NCI-H1694 (cell line): ENCODE measurements around the gene TSPYL2.

Experiments used
- DNase-seq: peaks from one replicate; lab custom pipeline; 2025; lab: John Stamatoyannopoulos, UW

TSPYL2 gene

DNA sequence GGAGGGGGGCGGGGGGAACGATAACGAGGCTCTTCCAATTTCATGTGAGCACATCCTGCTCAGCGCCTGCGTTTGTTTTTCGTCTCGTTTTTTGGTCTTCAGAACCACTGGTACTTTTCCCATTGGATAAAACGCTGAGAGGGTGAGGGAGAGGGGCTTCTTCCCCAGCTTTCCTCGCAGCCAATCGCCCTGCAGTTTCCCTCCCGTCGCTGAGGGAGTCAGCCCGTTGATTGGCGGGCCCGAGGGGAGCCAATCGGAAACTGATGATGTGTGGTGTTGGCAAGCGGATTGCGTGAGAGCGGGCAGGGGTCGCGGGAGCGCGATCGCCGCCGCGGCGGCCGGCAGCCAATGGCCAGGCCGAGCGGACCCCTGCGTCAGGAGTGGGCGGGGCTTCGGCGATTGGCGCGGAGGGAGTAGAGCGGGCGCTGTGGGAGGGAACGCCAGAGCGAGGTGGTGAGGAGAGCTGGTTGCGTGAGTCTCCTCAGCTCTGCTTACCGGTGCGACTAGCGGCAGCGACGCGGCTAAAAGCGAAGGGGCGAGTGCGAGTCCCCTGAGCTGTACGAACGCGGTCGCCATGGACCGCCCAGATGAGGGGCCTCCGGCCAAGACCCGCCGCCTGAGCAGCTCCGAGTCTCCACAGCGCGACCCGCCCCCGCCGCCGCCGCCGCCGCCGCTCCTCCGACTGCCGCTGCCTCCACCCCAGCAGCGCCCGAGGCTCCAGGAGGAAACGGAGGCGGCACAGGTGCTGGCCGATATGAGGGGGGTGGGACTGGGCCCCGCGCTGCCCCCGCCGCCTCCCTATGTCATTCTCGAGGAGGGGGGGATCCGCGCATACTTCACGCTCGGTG, at the start of gene TSPYL2:
TSS of gene TSPYL2 (plus strand) at position 443 of the 848 bp plus-strand sequence. CDS start at position 575, 132 bp downstream.
- peak; percentile 94 for DNase-seq

DNA sequence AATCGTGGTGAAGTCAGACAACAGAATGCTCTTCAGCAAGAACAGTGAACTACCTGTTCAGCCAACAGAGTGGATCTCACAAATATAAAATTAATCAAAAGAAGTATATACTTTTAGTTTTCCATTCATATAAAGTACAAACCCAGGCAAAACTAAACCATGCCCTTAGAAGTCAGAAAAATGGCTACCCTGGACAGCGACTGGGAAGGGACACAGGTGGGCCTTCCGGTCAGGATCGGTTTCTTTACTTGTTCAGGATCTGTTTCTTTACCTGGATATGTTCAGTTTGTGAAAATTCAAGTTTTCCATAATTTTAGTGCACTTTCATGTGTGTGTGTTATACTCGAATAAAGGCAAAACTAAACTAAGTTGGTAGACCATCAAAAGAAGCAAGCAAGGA, 46.0 kb upstream of the TSPYL2 start:
- DNase-seq: no peak

DNA sequence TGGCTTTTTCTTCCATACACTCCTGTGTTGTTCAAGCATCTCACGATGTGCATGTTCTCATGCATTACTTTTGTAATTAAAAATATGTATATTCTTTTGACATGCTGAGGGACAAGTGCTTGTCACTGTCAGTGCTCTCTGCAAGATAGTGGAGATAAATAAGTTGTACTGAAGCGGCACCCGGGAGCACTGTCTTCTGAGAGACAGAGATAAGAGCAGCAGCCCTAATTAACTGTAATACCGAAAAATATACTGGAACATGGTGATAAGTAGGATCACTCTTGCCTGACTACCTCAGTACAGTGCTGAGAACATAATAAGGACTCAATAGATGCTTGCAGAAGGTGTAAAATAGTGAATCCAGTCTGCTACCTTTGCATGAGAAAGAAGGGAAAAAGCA, 42.9 kb upstream of the TSPYL2 start:
- no peak for DNase-seq

DNA sequence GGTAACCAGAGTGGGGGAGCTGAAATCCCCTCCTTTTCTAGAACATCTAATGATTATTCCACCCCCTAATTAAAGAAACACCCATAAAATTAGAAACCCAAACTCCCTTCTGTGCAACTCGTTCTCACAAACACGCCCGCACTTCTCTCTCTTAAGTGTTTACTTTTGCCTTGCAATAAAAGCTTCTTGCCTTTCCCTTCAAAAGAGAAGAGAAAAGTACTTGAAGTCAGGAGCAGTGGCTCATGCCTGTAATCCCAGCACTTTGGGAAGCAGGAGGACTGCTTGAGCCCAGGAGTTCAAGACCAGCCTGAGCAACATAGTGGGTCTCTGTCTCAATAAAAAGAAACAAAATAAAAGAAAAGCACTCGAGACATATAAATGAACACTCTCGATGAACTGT, 37.2 kb upstream of the TSPYL2 start:
- DNase-seq: no peak

DNA sequence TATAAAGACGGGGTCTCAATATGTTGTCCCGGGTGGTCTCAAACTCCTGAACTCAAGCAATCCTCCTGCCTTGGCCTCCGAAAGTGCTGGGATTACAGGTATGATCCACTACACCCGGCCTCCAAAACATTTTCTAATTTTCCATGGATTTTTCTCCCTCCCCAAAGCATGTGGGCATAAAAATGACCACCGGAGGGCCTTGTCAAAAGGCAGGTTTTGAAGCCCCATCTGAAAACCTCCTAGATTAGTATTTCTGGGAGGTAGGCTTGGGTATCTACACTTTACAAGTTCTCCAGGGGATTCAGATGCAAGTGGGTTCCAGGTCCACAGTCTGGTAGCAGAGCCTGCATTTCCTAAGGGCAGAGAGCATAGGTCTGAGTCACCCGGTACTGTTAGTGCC, 34.9 kb upstream of the TSPYL2 start:
- DNase-seq: peak; percentile 4

DNA sequence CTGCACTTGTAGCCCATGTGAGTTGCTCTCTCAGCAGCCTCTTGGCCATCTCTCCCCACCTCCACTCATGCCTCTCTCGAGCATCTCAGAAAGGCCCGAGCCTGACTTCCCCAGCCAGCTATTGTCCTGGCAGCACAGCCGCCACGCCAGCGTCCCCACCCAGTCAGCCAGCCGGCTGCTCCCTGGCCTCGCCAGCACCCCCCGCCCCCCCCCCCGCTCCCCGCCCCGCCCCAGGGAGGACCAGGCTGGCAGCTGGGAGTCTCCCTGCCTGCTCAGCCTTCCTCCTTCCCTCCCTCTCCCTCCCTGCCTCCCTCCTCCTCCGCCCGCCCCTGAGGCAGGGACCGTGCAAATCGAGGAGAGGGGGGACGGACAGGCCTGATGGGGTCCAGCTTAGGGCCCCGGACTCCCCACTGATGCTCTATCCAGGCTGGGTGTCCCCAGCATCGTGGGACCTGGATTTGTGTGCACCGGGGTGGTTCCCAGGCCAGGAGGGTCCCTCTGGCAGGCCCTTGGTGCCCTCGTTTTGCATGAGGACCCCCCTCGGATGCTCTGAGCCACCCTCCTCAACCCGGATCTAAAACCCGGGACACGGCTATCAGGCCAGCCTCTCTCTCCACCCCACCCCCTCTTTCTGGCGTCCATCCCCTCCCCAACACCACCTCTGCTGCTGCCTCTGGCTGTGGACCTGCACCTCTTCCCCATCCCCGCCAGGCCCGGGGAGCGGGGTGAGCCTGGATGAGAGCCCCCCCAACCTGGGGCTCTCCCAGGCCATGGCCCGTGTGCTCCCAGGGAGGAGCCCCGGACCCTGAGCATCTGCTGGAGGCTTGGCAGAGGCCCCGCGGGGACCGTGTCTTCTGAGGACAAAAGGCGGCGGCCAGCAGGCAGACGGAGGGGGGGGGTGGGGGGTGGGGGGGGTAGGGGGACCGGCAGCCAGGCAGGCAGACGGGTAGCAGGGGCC, 33.7 kb upstream of the TSPYL2 start, which contains the start of gene GPR173:
TSS of gene GPR173 (plus strand) at position 621 of the 958 bp plus-strand sequence. CDS start 27,833 bp downstream, outside the sequence.
- peak; percentile 37 for DNase-seq

DNA sequence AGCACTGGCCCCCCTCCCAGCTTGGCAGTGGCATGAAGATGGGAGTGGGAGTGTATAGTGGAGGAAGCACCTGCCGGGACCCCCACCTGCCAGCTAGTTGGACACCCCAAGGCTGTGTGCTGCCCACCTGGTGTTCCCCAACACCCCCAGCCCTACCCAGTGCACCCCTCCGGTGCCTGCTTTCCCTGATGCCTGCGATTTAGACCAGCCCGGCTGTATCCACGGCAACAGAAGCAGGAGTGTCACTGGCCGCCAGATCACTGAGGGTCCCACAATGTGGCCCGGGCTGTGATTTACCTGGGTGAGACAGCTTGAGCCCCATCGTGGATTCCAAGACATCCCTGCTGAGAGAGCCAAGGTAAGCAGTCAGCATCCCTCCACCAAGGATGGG, 33.0 kb upstream of the TSPYL2 start:
- DNase-seq: no peak

DNA sequence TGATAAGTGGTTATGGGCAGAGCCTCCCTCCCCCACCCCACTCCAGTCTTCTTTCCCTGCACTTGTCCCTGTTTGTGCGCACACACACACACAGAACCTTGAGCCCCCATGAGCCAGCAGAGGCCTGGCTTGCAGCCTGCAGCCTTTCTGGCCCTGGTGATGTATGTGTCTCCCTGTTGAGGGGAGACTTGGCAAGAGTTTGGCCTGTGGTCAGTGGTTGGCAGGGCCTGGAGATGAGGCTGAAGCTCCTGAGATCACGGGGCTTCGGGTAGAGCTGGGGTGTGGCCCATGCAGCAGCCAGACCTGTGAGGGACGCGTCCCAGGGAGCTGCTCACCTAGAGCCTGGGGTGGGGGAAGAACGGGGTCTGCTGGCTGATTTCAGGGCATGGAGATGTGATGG, 31.3 kb upstream of the TSPYL2 start:
- no peak for DNase-seq

DNA sequence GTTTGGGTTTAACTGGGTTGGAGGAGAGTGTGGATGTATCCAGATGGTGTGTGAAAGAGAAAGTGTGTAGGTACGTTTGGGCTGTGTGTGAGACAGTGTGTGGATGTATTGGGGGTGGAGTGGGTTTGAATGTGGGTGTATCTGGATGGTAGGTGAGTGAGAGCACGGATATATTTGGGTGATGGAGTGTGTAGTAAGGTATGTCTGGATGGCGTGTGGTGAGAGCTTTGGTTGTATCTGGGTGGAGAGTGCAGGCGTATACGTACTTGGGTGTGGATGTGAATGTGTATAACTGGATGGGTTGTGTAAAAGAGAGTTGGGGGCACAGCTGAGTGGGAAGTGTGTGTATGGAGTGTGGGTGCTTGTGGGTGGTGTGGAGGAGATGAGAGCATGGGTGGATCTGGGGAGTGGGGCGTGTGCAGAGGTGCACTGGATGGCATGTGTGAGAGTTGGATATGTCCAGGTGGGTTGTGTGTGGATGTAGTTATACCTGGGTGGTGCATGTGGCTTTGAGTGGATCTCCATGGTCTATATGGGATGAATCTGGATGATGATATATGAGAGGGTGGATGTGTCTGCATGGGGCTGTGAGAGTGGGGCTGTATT, 26.8 kb upstream of the TSPYL2 start:
- DNase-seq: no peak

DNA sequence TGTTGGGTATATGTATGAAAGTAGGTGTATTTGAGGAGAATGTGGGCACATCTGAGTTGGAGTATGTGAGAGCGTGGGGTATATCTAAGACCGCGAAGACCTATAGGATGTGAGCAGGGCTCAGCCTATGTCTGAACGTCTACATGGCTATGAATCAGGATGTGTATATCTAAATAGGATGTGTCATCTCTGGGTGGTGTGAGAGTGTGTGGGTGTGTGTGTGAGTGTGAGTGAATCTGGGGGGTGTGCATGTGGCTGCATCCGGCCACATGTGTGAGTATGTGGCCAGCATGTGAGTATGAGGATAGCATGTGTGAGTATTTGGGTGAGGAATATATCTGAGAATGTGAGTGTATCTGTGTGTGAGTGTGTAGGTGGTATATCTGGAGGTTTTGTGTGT, 25.9 kb upstream of the TSPYL2 start:
- DNase-seq: no peak

DNA sequence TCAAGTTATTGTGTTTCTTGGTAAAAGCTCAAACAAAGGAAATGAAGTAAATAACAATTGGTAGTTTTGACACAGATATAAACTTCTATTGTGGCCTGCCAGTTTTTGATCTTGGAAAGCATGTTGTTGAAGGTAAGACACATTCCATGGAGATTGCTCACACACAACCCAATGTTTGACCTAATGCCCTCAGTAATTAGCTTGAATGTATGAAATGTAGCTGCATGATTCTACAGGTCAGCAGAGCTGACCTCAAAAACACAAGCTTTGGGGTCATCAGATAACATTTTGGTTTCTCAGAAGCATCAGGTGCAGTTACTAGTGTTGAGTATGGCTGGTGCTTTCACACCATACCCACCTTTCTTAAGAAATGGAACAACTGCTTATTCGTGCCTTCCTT, 17.1 kb upstream of the TSPYL2 start:
- no peak for DNase-seq

DNA sequence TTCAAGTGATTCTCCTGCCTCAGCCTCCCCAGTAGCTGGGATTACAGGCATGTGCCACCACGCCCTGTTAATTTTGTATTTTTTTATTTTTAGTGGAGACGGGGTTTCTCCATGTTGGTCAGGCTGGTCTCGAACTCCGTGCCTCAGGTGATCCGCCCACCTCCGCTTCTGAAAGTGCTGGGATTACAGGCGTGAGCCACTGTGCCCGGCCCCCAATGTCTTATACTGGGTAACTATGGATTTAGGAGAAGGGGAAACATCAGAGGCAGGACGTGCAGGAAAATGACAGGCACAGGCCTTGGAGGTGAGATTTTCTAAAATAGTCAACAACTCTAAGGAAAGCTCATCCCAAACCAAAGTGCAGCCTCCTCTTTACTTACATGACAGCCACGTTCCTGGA, 11.1 kb upstream of the TSPYL2 start:
- no peak for DNase-seq

DNA sequence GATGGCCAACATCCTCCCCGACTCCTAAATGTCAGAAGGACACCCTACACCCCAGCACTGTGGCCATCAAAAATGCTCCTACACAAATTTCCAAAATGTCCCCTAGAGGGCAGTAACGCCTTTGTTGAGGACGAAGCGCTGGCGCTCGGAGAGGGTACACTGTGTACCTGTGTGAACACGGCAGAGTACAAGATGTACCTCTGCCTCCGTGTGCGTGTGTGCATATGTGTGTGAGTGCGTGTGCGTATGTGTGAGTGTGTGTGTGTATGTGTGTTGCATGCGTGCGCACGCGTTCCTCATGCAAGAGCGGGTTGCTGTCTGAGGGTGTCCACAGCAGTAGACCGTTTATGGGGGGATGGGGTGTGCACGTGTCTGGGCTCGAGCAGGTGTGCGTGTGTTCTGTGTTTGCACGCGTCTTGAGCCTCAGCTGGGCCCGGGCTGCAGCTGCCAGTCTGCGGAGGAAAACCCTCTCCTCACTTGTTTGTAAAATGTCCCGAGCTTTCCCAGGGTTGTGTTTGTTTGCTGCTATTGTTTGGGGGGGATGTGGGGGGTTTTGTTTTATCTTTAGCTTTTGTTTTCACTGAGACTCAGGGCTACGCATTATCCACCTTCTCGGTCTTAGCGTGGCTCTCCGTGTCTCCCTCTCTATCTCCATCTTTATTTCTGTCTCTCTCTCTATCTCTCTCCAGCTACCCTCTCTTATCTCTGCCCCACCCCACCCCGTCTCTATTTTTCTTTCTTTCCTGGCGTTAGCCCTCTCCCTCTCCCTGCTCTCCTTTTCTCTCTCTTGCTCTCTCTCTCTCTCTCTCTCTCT, 10.4 kb upstream of the TSPYL2 start:
- DNase-seq: peak; percentile 73

DNA sequence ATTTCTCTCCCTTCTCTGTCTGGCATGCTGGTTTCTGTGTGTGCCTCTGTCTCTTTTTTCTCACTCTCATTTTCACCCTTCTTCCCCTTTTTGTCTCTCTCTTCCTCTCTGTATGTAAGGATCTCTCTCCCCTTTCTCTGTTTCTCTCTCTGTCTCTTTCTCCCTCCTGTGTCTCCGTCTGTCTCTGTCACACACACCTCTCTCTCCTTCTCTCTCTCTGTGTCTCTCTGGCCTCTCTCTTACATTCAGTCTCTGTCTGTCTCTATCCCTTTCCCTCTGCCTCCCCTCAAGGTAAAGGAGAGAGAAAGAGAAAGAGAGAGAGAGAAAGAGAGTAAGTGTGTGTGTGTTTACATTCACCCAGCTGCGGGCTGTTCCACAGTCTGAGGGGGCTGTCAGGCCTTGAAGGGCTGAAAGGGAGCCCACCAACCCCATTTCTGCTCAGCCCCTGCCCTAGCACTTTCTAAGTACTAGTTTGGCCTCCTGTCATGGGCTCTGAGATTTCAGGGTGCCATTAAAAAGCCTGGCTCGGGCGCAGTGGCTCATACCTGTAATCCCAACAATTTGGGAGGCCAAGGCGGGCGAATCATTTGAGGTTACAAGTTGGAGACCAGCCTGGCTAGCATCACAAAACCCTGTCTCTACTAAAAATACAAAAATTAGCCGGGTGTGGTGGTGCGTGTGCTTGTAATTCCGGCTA, 9.6 kb upstream of the TSPYL2 start:
- DNase-seq: no peak

DNA sequence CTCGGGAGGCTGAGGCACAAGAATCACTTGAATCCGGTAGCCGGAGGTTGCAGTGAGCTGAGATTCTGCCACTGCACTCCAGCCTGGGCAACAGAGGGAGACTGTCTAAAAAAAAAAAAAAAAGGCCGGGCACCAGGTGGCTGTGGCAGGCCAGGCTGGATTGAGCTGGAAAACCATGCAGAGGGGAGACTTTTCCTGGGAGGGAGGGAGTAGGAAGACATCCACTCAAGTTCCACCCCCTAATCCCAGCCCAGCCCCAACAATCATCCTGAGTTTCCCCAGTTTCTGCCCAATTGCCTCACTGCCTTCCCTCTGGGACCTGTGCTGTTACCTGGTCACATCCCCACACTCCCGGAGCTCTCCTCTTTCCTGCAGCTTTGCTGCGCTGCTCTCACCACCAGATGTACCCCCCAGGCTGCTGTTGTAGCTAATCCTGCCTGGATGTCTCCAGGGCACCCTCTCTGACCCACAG, 9.0 kb upstream of the TSPYL2 start:
- peak; percentile 27 for DNase-seq

DNA sequence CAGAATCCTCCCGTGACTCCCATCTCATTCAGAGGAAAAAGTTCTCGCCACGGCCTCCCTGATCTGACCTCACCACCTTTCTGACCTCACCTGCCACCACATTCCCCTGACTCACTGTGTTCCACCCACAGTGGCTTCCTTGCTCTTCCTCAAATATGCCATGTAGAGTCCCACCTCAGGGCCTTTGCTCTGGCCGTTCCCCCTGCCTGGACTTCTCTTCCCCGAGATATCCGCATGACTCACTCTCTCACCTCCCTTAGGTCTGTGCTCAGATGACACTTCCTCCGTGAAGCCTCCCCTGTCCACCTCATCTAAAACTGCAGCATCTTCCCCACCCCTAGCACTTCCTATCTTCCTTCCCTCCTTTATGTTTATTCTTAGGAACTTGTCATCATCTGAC, 7.2 kb upstream of the TSPYL2 start:
- DNase-seq: no peak

DNA sequence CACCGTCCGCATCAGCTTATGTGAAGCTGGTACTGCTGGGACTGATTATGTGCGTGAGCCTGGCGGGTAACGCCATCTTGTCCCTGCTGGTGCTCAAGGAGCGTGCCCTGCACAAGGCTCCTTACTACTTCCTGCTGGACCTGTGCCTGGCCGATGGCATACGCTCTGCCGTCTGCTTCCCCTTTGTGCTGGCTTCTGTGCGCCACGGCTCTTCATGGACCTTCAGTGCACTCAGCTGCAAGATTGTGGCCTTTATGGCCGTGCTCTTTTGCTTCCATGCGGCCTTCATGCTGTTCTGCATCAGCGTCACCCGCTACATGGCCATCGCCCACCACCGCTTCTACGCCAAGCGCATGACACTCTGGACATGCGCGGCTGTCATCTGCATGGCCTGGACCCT, 5.5 kb upstream of the TSPYL2 start:
- no peak for DNase-seq

DNA sequence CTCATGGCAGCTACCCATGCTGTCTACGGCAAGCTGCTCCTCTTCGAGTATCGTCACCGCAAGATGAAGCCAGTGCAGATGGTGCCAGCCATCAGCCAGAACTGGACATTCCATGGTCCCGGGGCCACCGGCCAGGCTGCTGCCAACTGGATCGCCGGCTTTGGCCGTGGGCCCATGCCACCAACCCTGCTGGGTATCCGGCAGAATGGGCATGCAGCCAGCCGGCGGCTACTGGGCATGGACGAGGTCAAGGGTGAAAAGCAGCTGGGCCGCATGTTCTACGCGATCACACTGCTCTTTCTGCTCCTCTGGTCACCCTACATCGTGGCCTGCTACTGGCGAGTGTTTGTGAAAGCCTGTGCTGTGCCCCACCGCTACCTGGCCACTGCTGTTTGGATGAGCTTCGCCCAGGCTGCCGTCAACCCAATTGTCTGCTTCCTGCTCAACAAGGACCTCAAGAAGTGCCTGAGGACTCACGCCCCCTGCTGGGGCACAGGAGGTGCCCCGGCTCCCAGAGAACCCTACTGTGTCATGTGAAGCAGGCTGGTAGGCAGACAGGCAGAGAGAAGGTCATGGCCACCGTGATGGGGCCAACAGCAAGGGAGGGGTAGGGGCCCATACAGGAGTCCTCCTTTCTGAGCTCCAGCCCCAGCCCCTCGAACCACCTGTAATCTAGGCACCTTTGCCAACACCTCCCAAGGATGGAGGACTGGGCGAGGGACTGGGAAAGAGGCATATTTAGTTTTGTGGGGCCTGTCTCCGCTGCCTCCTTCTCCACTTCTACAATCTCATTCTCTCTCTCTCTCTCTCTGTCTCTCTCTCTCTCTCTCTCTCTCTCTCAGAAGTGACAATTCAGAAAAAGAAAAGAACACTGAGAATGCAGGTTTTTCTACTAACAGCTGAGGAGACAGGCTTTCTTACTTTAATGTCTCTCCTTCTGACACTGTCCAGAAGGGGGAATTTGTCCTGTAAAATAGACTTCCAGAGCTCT, 4.7 kb upstream of the TSPYL2 start:
- DNase-seq: no peak

DNA sequence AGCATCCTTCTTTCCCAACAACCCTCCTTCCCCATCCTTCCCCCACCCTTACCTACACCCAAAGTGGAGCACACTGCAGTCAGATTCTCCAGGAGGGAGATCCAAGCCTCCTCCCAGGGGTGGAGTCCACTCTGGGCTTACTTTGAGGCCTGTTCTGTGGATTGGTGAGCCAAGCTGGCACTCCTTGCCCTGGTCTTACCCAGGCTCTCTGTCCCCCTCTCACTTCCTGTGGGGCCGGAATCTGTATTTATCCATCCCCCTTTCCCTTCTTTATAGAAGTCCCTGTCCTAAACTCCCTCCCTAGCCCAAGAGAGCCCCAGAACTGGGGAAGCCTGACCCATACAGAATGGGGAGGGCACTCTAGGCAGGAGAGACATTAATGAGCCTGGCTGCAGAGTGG, 3.2 kb upstream of the TSPYL2 start:
- DNase-seq: no peak
